HepG2 (cell line): ENCODE measurements around the gene FXYD1. TPM values are rescaled to one million over a fixed set of nuclear protein-coding genes. Genes with fewer than 3 reads are reported as not detected.
A peak's percentile ranks its signal among the peaks of the same experiment; 100 is the strongest.

Source experiments
- GABPA ChIP-seq, 2 experiments: IDR thresholded peaks; 2 replicates each; pipeline ENCODE4 v1.6.1; 2011 to 2016; ENCODE audit warnings: low read depth in 2 of 2, low read length in 1 of 2, missing biosample characterization in 1 of 2, missing genetic modification characterization in 1 of 2
- LCORL ChIP-seq, 2 experiments: fragments of 450-650 bp in 1 of 2; sonication (generic) in 1 of 2; formaldehyde crosslinking in 1 of 2; IDR thresholded peaks; 2 replicates each; pipeline versions ENCODE4 v1.5.0 to v1.6.1; 2017 to 2020; ENCODE audit warnings: antibody characterized with exemption in 1 of 2, missing genetic modification reagents in 1 of 2
- PHF5A ChIP-seq: IDR thresholded peaks from one replicate; pipeline ENCODE4 v1.6.1; 2018; ENCODE audit warnings: low read depth, missing genetic modification reagents; ENCODE audit not compliant: unreplicated experiment
- SCMH1 ChIP-seq: sonication (generic); formaldehyde crosslinking; IDR thresholded peaks from 2 replicates; pipeline ENCODE4 v1.9.0; 2021; ENCODE audit warnings: missing genetic modification reagents, mild to moderate bottlenecking, borderline replicate concordance
- ZNF34 ChIP-seq: sonication (generic); formaldehyde crosslinking; IDR thresholded peaks from 2 replicates; pipeline ENCODE4 v1.4.0; 2020; ENCODE audit warnings: mild to moderate bottlenecking, missing genetic modification reagents, borderline replicate concordance
- ZNF343 ChIP-seq: sonication (generic); formaldehyde crosslinking; IDR thresholded peaks from 2 replicates; pipeline ENCODE4 v1.4.0; 2020; ENCODE audit warnings: mild to moderate bottlenecking, missing genetic modification reagents
- ZNF44 ChIP-seq: sonication (generic); formaldehyde crosslinking; IDR thresholded peaks from 2 replicates; pipeline ENCODE4 v1.5.1; 2020; ENCODE audit warnings: mild to moderate bottlenecking, missing genetic modification reagents
- ZNF501 ChIP-seq: sonication (generic); formaldehyde crosslinking; IDR thresholded peaks from 2 replicates; pipeline ENCODE4 v1.5.1; 2020; ENCODE audit warnings: mild to moderate bottlenecking, moderate library complexity, missing genetic modification reagents
- ZNF614 ChIP-seq: IDR thresholded peaks from 2 replicates; pipeline ENCODE4 v1.6.1; 2018; ENCODE audit warnings: missing biosample characterization, missing genetic modification reagents, inconsistent platforms, borderline replicate concordance
- ZSCAN25 ChIP-seq: sonication (generic); formaldehyde crosslinking; IDR thresholded peaks from 2 replicates; pipeline ENCODE4 v1.8.0; 2022; ENCODE audit warnings: mild to moderate bottlenecking, missing genetic modification reagents
- polyA plus RNA-seq, 8 experiments: library from polyadenylated mRNA; depleted of rRNA in 3 of 8; stranded (reverse) in 7 of 8; unstranded in 1 of 8; fragments of >200 nt; fragmentation: Illumina TruSeq in 4 of 8; extraction: Trizol in 4 of 8; gene quantifications; 2 replicates each; pipeline versions ENCODE4 v1.2.1 to v1.2.3, GENCODE V29; 2011 to 2016; ENCODE audit warnings: low read depth in 4 of 8, missing spikeins in 1 of 8, mixed read lengths in 1 of 8; ENCODE audit not compliant: insufficient read depth in 1 of 8
- total RNA-seq, 5 experiments: library from RNA; depleted of rRNA; stranded (reverse); fragments of >200 nt; fragmentation: Illumina TruSeq; extraction: Trizol; gene quantifications; 2 replicates each; pipeline ENCODE4 v1.2.3, GENCODE V29; 2016; ENCODE audit warnings: low read depth in 1 of 5
- TF ChIP-seq, protein P1 (sequence below): sonication (generic); formaldehyde crosslinking; IDR thresholded peaks from 2 replicates; pipeline ENCODE4; 2020; ENCODE audit warnings: missing genetic modification reagents, mild to moderate bottlenecking, borderline replicate concordance
- TF ChIP-seq, protein P2 (sequence below): sonication (generic); formaldehyde crosslinking; IDR thresholded peaks from 2 replicates; pipeline ENCODE4 v1.5.0; 2020; ENCODE audit warnings: mild to moderate bottlenecking, missing genetic modification reagents

Gene FXYD1
- total and polyA plus RNA-seq, 2 of the 13 experiments (the other 11 are each of a cell fraction or from before 2014, with no cell fraction given), result 31.2 TPM; not detected in 1

DNA sequence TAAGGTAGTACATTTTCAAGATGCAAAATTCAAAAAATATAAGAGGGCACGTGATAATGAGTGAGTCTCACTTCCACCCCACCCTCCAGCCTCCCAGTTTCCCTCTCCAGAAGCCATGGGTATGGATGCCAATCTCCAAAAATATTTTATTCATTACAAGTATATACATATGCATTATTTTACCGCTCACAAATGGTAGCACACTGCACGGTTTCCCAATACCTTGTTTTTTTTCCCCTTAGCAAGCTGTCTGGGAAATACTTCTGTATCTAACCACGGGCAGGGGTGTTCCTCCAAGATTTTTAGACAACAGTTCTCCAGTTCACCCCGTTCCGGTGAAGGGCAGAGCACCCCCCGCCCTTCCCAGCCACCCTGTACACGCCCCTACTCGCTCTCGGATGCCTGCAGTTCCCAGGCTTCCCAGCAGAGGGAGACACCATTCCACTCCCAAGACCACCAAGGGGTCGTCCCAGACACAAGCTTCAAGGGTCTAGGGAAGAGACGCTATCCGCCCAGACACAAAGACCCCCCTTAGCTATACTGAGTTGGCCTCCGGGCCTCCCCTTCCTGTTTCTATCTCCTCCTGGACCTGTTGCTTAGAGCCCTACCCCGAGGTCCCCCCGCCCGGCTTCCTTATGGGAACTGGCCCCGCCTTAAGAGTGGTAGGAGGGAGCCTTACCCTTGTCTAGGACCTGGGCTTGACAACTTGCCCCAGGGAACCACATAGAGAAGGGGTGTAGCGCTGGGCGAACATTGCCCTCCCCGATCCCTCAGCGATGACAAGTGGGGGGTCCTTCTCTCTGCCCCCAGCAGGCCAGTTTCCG lies 24.1 kb upstream of the FXYD1 start (continued):
- peak; percentile 83 for TF ChIP-seq ZSCAN25
- TF ChIP-seq LCORL (IDR thresholded peaks at IDR 0.05), result no peak
- peak; percentile 71 for TF ChIP-seq LCORL (CRISPR knock-in tag; IDR thresholded peaks at IDR 0.05)
- TF ChIP-seq SCMH1, result no peak
- TF ChIP-seq ZNF614 (CRISPR knock-in tag), result 0 out of 2 replicates have a peak, but pooled peaks have one; percentile 23
- TF ChIP-seq GABPA (IDR thresholded peaks at IDR 0.05; ENCODE audit: low read depth, low read length), result no peak
- TF ChIP-seq GABPA (CRISPR knock-in tag; IDR thresholded peaks at IDR 0.05; ENCODE audit: low read depth), result 0 out of 2 replicates have a peak, but pooled peaks have one; percentile 34
- TF ChIP-seq PHF5A (CRISPR knock-in tag), result no peak
- no peak for TF ChIP-seq ZNF343 (CRISPR knock-in tag)
- TF ChIP-seq ZNF44 (CRISPR knock-in tag), result peak; percentile 47; the same call in 1 of the 2 replicates
- TF ChIP-seq ZNF34, result no peak
- peak; percentile 66; the same call in 1 of the 2 replicates for TF ChIP-seq ZNF501
- TF ChIP-seq, protein P1, sequence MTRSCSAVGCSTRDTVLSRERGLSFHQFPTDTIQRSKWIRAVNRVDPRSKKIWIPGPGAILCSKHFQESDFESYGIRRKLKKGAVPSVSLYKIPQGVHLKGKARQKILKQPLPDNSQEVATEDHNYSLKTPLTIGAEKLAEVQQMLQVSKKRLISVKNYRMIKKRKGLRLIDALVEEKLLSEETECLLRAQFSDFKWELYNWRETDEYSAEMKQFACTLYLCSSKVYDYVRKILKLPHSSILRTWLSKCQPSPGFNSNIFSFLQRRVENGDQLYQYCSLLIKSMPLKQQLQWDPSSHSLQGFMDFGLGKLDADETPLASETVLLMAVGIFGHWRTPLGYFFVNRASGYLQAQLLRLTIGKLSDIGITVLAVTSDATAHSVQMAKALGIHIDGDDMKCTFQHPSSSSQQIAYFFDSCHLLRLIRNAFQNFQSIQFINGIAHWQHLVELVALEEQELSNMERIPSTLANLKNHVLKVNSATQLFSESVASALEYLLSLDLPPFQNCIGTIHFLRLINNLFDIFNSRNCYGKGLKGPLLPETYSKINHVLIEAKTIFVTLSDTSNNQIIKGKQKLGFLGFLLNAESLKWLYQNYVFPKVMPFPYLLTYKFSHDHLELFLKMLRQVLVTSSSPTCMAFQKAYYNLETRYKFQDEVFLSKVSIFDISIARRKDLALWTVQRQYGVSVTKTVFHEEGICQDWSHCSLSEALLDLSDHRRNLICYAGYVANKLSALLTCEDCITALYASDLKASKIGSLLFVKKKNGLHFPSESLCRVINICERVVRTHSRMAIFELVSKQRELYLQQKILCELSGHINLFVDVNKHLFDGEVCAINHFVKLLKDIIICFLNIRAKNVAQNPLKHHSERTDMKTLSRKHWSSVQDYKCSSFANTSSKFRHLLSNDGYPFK (CRISPR knock-in tag), result no peak
- TF ChIP-seq, protein P2, sequence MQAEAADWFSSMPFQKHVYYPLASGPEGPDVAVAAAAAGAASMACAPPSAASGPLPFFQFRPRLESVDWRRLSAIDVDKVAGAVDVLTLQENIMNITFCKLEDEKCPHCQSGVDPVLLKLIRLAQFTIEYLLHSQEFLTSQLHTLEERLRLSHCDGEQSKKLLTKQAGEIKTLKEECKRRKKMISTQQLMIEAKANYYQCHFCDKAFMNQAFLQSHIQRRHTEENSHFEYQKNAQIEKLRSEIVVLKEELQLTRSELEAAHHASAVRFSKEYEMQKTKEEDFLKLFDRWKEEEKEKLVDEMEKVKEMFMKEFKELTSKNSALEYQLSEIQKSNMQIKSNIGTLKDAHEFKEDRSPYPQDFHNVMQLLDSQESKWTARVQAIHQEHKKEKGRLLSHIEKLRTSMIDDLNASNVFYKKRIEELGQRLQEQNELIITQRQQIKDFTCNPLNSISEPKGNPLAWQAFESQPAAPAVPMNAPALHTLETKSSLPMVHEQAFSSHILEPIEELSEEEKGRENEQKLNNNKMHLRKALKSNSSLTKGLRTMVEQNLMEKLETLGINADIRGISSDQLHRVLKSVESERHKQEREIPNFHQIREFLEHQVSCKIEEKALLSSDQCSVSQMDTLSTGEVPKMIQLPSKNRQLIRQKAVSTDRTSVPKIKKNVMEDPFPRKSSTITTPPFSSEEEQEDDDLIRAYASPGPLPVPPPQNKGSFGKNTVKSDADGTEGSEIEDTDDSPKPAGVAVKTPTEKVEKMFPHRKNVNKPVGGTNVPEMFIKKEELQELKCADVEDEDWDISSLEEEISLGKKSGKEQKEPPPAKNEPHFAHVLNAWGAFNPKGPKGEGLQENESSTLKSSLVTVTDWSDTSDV, result no peak
